KMS-11 (cell line): ENCODE results near the gene ITIH4.

Experiments
- H2AFZ ChIP-seq: fragments of 200-600 bp; sonication (generic); 2 replicates; pipeline ENCODE4 v1.6.1; 2016; ENCODE audit warnings: antibody characterized with exemption, mixed run types, low read depth
- H3K27ac ChIP-seq: fragments of 200-600 bp; sonication (generic); 2 replicates; pipeline ENCODE4 v1.6.1; 2016; ENCODE audit warnings: mild to moderate bottlenecking, mixed run types
- H3K27me3 ChIP-seq: fragments of 200-600 bp; sonication (generic); 2 replicates; pipeline ENCODE4 v1.6.1; 2017; ENCODE audit warnings: mild to moderate bottlenecking, low read depth, mixed run types, moderate library complexity; ENCODE audit not compliant: insufficient read depth
- H3K36me3 ChIP-seq: fragments of 200-600 bp; sonication (generic); 2 replicates; pipeline ENCODE4 v1.6.1; 2017; ENCODE audit warnings: mild to moderate bottlenecking, mixed run types; ENCODE audit not compliant: insufficient read depth
- H3K4me1 ChIP-seq: fragments of 200-600 bp; sonication (generic); 2 replicates; pipeline ENCODE4 v1.6.1; 2016; ENCODE audit warnings: mild to moderate bottlenecking, low read depth, mixed run types; ENCODE audit not compliant: poor library complexity, severe bottlenecking
- H3K4me2 ChIP-seq: fragments of 200-600 bp; sonication (generic); 2 replicates; pipeline ENCODE4 v1.7.0; 2016; ENCODE audit warnings: mild to moderate bottlenecking, mixed run types
- H3K4me3 ChIP-seq: fragments of 200-600 bp; sonication (generic); IDR thresholded peaks from 2 replicates; pipeline ENCODE4 v1.6.1; 2017; ENCODE audit warnings: low read depth, low read length, mixed read lengths; ENCODE audit not compliant: insufficient read depth
- H3K79me2 ChIP-seq: fragments of 200-600 bp; sonication (generic); 2 replicates; pipeline ENCODE4 v1.6.1; 2016; ENCODE audit warnings: low read depth, mixed run types; ENCODE audit not compliant: insufficient read depth
- H3K9ac ChIP-seq: fragments of 200-600 bp; sonication (generic); 2 replicates; pipeline ENCODE4 v1.6.1; 2016; ENCODE audit warnings: mild to moderate bottlenecking, mixed run types
- H4K20me1 ChIP-seq: fragments of 200-600 bp; sonication (generic); 2 replicates; pipeline ENCODE4 v1.6.1; 2016; ENCODE audit warnings: mild to moderate bottlenecking, mixed run types; ENCODE audit not compliant: insufficient read depth
- CTCF ChIP-seq: fragments of 200-600 bp; sonication (generic); conservative IDR thresholded peaks from 2 replicates; pipeline ENCODE4 v1.6.1; 2017; ENCODE audit warnings: low read depth, mild to moderate bottlenecking, antibody characterized with exemption, low read length, moderate library complexity, mixed read lengths

The ITIH4 gene

GRCh38 chr3:52836471-52836845, 6.0 kb upstream of the ITIH4 start:
- no peaks in the 10 kb centered on the region for H3K27me3 ChIP-seq
- no peaks in the 10 kb centered on the region for H3K79me2 ChIP-seq
- no peaks in the 10 kb centered on the region for H3K4me1 ChIP-seq
- TF ChIP-seq CTCF: no peak
- H3K9ac ChIP-seq: no peak overlapping the region
- H3K36me3 ChIP-seq: no peaks in the 10 kb centered on the region
- no peak overlapping the region for H3K27ac ChIP-seq
- H3K4me3 ChIP-seq: no peak overlapping the region
- no peak overlapping the region for H2AFZ ChIP-seq
- H3K4me2 ChIP-seq: no peak overlapping the region
- H4K20me1 ChIP-seq: no peaks in the 10 kb centered on the region

DNA sequence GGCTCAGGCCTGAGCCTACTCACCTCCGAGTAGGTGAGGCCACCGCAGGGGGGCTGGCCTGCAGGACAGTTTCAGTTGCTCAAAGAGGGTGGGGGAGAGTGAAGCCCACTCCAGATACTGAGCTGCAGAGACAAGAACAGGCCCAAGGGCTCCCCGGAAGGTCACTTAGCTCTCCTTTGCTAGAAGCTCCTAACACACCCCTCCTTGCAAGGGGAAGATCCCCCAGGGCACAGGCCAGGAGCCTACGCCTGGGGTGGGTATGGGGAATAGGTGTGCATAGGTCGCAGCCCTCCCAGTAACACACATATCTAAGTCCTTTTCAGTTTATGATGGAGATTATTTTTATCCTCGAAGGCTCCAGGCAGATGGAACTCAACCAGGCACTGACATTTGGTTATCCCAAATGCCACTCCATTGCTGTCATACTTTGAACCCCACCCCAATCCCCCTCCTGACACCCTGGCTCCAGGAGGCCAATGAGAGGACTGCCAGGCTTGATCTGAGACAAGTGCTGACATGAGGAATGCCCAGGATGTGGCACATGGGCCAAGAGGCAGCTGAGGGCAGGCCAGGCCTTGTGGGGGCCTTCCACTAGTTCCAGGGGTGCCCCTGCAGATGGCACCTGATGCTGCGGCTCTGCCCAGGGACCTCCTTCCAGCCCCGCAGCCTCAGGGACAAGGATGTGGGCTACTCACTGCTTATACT, 5.4 kb upstream of the ITIH4 start:
- no peak overlapping the region for H3K4me3 ChIP-seq
- H3K4me1 ChIP-seq: no peaks in the 10 kb centered on the region
- H4K20me1 ChIP-seq: no peaks in the 10 kb centered on the region
- no peak overlapping the region for H3K4me2 ChIP-seq
- H2AFZ ChIP-seq: no peak overlapping the region
- no peaks in the 10 kb centered on the region for H3K79me2 ChIP-seq
- no peaks in the 10 kb centered on the region for H3K36me3 ChIP-seq
- H3K9ac ChIP-seq: no peak overlapping the region
- no peak overlapping the region for H3K27ac ChIP-seq
- TF ChIP-seq CTCF: no peak
- H3K27me3 ChIP-seq: no peaks in the 10 kb centered on the region

DNA sequence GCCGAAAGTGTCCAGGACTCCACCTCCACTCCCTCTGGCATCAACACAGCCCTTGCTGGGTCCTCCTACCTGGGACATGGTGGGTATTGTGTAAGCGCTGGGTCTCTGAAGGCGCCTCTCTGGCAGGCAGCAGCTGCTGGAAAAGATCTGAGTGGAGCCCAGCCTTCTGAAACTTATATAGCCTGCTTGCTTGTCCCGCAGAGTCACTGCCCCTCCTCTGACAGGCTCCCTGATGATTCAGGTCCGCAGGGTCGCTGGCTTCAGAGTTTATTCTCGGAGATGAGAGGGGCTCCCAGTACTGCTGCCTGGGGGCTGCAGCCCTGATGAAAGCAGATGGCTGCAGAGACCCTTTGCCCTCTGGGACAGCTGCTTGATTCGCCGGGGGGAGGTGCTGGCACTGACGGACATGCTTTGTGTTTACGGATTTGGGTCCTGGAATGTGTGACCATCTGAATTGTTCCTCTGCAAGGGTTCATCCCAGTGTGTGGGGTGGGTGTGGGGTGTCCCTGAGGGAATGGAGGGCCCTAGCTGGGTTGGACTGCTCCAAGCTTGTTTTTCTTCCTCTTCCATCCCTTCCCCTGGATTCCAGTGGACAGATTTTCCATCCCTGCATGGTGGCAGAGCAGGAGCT, 4.5 kb upstream of the ITIH4 start, which contains the start of gene MUSTN1:
Gene MUSTN1, minus strand, starts transcription at position 149 of the 631 bp plus-strand sequence. Its CDS starts 71 bp downstream, at position 78.
- Histone ChIP-seq H3K4me3 (no peak within 1 kb of the TSS), H3K4me1 (no peaks in the 10 kb centered on the region), H3K9ac (no peak within 1 kb of the TSS), H3K79me2 (no peaks in the 10 kb centered on the region), H3K27me3 (no peaks in the 10 kb centered on the region), H3K27ac (no peak within 1 kb of the TSS), H3K36me3 (no peaks in the 10 kb centered on the region), H2AFZ (no peak within 1 kb of the TSS), H3K4me2 (no peak within 1 kb of the TSS), H4K20me1 (no peaks in the 10 kb centered on the region)
- no peak for TF ChIP-seq CTCF

GRCh38 chr3:52833202-52833601, 2.7 kb upstream of the ITIH4 start:
- Histone ChIP-seq H3K79me2 (no peaks in the 10 kb centered on the region), H4K20me1 (no peaks in the 10 kb centered on the region), H3K4me1 (no peaks in the 10 kb centered on the region), H3K36me3 (no peaks in the 10 kb centered on the region), H3K27ac (no peak overlapping the region), H2AFZ (no peak overlapping the region), H3K4me3 (no peak overlapping the region), H3K4me2 (no peak overlapping the region), H3K27me3 (no peaks in the 10 kb centered on the region), H3K9ac (no peak overlapping the region)
- TF ChIP-seq CTCF: no peak
